H9 (cell line): ENCODE results near the gene RBBP7. TPM values are rescaled to one million over a fixed set of nuclear protein-coding genes. Genes with fewer than 3 reads are reported as not detected.

Source experiments
- DNase-seq: peaks from one replicate; pipeline ENCODE4 v3.0.0-alpha.2; 2017
- H2AFZ ChIP-seq: one replicate; pipeline ENCODE4 v1.6.1; 2013; ENCODE audit warnings: mild to moderate bottlenecking, low read length, control low read depth, moderate library complexity
- H2AK5ac ChIP-seq: 2 replicates; pipeline ENCODE4 v1.6.1; 2013; ENCODE audit warnings: low read length, control low read depth, mixed read lengths; ENCODE audit not compliant: insufficient read length
- H2BK120ac ChIP-seq: one replicate; pipeline ENCODE4 v1.6.1; 2013; ENCODE audit warnings: low read depth, mild to moderate bottlenecking, low read length, control low read depth, inconsistent platforms; ENCODE audit not compliant: poor library complexity, severe bottlenecking
- H2BK12ac ChIP-seq: 2 replicates; pipeline ENCODE4 v1.6.1; 2013; ENCODE audit warnings: low read length, control low read depth, mixed read lengths, low read depth; ENCODE audit not compliant: insufficient read length
- H2BK15ac ChIP-seq: 2 replicates; pipeline ENCODE4 v1.6.1; 2013; ENCODE audit warnings: low read depth, low read length, control low read depth
- H2BK20ac ChIP-seq: one replicate; pipeline ENCODE4 v1.6.1; 2013; ENCODE audit warnings: low read depth, mild to moderate bottlenecking, low read length, control low read depth, inconsistent platforms; ENCODE audit not compliant: poor library complexity, severe bottlenecking
- H2BK5ac ChIP-seq: 2 replicates; pipeline ENCODE4 v1.6.1; 2013; ENCODE audit warnings: low read length, control low read depth, mixed read lengths; ENCODE audit not compliant: insufficient read length
- H3K14ac ChIP-seq: 2 replicates; pipeline ENCODE4 v1.6.1; 2013; ENCODE audit warnings: low read length, control low read depth; ENCODE audit not compliant: insufficient read depth
- H3K18ac ChIP-seq: 2 replicates; pipeline ENCODE4 v1.6.1; 2013; ENCODE audit warnings: low read depth, mild to moderate bottlenecking, mixed read lengths, low read length, control low read depth; ENCODE audit not compliant: insufficient read length
- H3K23ac ChIP-seq: 2 replicates; pipeline ENCODE4 v1.6.1; 2013; ENCODE audit warnings: low read length, control low read depth, mixed read lengths, low read depth; ENCODE audit not compliant: insufficient read length
- H3K23me2 ChIP-seq: 2 replicates; pipeline ENCODE4 v1.6.1; 2013; ENCODE audit warnings: low read depth, mild to moderate bottlenecking, mixed read lengths, low read length, control low read depth; ENCODE audit not compliant: insufficient read length, poor library complexity, severe bottlenecking
- H3K27ac ChIP-seq: 2 replicates; pipeline ENCODE4 v1.5.1; 2013; ENCODE audit warnings: low read length, control low read depth, mixed read lengths, low read depth; ENCODE audit not compliant: insufficient read length
- H3K27me3 ChIP-seq: 2 replicates; pipeline ENCODE4 v1.6.1; 2013; ENCODE audit warnings: low read length, control low read depth, inconsistent platforms; ENCODE audit not compliant: insufficient read depth
- H3K4ac ChIP-seq: 2 replicates; pipeline ENCODE4 v1.6.1; 2013; ENCODE audit warnings: low read depth, mild to moderate bottlenecking, control low read depth, inconsistent platforms, low read length, moderate library complexity
- H3K4me1 ChIP-seq: 2 replicates; pipeline ENCODE4 v1.6.1; 2013; ENCODE audit warnings: low read length, control low read depth, inconsistent platforms; ENCODE audit not compliant: insufficient read depth
- H3K4me2 ChIP-seq: 2 replicates; pipeline ENCODE4 v1.6.1; 2013; ENCODE audit warnings: low read length, control low read depth, mixed read lengths; ENCODE audit not compliant: insufficient read length, insufficient read depth
- H3K56ac ChIP-seq: 2 replicates; pipeline ENCODE4 v1.6.1; 2013; ENCODE audit warnings: low read depth, mild to moderate bottlenecking, mixed read lengths, low read length, control low read depth; ENCODE audit not compliant: insufficient read length
- H3K79me1 ChIP-seq: 2 replicates; pipeline ENCODE4 v1.6.1; 2013; ENCODE audit warnings: low read depth, mild to moderate bottlenecking, moderate library complexity, low read length, control low read depth, inconsistent platforms; ENCODE audit not compliant: insufficient read depth, poor library complexity, severe bottlenecking
- H3K79me2 ChIP-seq: 2 replicates; pipeline ENCODE4 v1.6.1; 2013; ENCODE audit warnings: low read length, control low read depth, inconsistent platforms; ENCODE audit not compliant: insufficient read depth
- H3K9ac ChIP-seq: 2 replicates; pipeline ENCODE4 v1.6.1; 2013; ENCODE audit warnings: low read length, control low read depth, mixed read lengths; ENCODE audit not compliant: insufficient read length; ENCODE audit errors: extremely low read depth
- H3K9me3 ChIP-seq: one replicate; pipeline ENCODE4 v1.6.1; 2013; ENCODE audit warnings: low read depth, low read length, inconsistent platforms; ENCODE audit not compliant: control insufficient read depth
- H3T11ph ChIP-seq: one replicate; pipeline ENCODE4 v1.6.1; 2013; ENCODE audit warnings: mild to moderate bottlenecking, low read length, control low read depth, inconsistent platforms
- H4K20me1 ChIP-seq: one replicate; pipeline ENCODE4 v1.6.1; 2013; ENCODE audit not compliant: control insufficient read depth, insufficient read length, insufficient read depth
- H4K5ac ChIP-seq: 2 replicates; pipeline ENCODE4 v1.6.1; 2013; ENCODE audit warnings: low read depth, mild to moderate bottlenecking, mixed read lengths, low read length, control low read depth; ENCODE audit not compliant: insufficient read length
- H4K8ac ChIP-seq: replicated peaks from 2 replicates; pipeline ENCODE4 v1.6.1; 2013; ENCODE audit warnings: low read length, control low read depth, mixed read lengths, low read depth; ENCODE audit not compliant: insufficient read length
- H4K91ac ChIP-seq: 2 replicates; pipeline ENCODE4 v1.6.1; 2013; ENCODE audit warnings: low read depth, mild to moderate bottlenecking, moderate library complexity, mixed read lengths, low read length, control low read depth; ENCODE audit not compliant: insufficient read length
- H3K27ac Mint-ChIP-seq, 3 experiments: 2 replicates in 2 of 3; 3 replicates in 1 of 3; pipeline ENCODE4 v1.8.0; 2020 to 2021; ENCODE audit warnings: mixed read lengths in 3 of 3, mild to moderate bottlenecking in 1 of 3, moderate library complexity in 1 of 3
- H3K27me3 Mint-ChIP-seq: 2 replicates; pipeline ENCODE4 v1.8.0; 2021; ENCODE audit warnings: low read depth, mild to moderate bottlenecking, moderate library complexity, mixed read lengths
- H3K36me3 Mint-ChIP-seq, 3 experiments: 2 replicates in 2 of 3; 3 replicates in 1 of 3; pipeline ENCODE4 v1.8.0; 2020 to 2021; ENCODE audit warnings: low read depth in 3 of 3, mixed read lengths in 3 of 3; ENCODE audit not compliant: insufficient read depth in 1 of 3
- H3K4me1 Mint-ChIP-seq, 2 experiments: 2 replicates each; pipeline ENCODE4 v1.8.0; 2020; ENCODE audit warnings: mixed read lengths in 2 of 2
- H3K4me3 Mint-ChIP-seq, 2 experiments: 2 replicates in 1 of 2; 3 replicates in 1 of 2; pipeline ENCODE4 v1.8.0; 2020 to 2021; ENCODE audit warnings: mild to moderate bottlenecking in 2 of 2, mixed read lengths in 2 of 2, moderate library complexity in 1 of 2
- H3K9me3 Mint-ChIP-seq, 2 experiments: 2 replicates in 1 of 2; 3 replicates in 1 of 2; pipeline ENCODE4 v1.8.0; 2020; ENCODE audit warnings: mild to moderate bottlenecking in 2 of 2, mixed read lengths in 2 of 2, moderate library complexity in 1 of 2
- CTCF ChIP-seq: fragments of 200-600 bp; sonication (generic); conservative IDR thresholded peaks from 3 replicates; pipeline ENCODE4 v1.8.0; 2021; ENCODE audit warnings: antibody characterized with exemption, mild to moderate bottlenecking
- WGBS: extraction: QIAGEN DNeasy Blood & Tissue Kit; methylation state at CpG from one replicate; pipeline ENCODE4 v1.1.7; 2013; ENCODE audit warnings: missing lambda C conversion rate, low lambda C conversion rate, mixed read lengths; ENCODE audit not compliant: insufficient read length; ENCODE audit errors: extremely low coverage; 5-methylcytosine and 5-hydroxymethylcytosine counted together
- total RNA-seq: library from RNA; stranded (reverse); gene quantifications from 2 replicates; pipeline ENCODE4 v1.2.1, GENCODE V29; 2021

The RBBP7 gene
- total RNA-seq, 1 experiment from 2014 or later: 249 TPM

GRCh38 chrX:16827225-16827624 lies 42.9 kb downstream of the RBBP7 start:
- Mint-ChIP-seq H3K4me3 (no peak overlapping the region), H3K4me1 (peaks cover 14 to 17% of the 10 kb centered on the region in 2 experiments), H3K36me3 (peaks cover 29 to 73% (median 64%) of the 10 kb centered on the region in 3 experiments; a peak in 6 of 7 replicates), H3K27ac (peak overlapping the region in 2 of 3 experiments; percentile 72 to 91; a peak in 4 of 7 replicates), H3K9me3 (no peaks in the 10 kb centered on the region), H3K27me3 (no peaks in the 10 kb centered on the region)
- Histone ChIP-seq H3K4me1 (peaks cover 3% of the 10 kb centered on the region; the same call in 1 of the 2 replicates), H2BK5ac (no peak overlapping the region), H3K23ac (no peak overlapping the region), H3K9me3 (no peaks in the 10 kb centered on the region), H2BK12ac (peak overlapping the region; percentile 59), H3K4ac (no peak overlapping the region), H2BK120ac (no peak overlapping the region), H2BK15ac (no peak overlapping the region), H2BK20ac (no peak overlapping the region), H3K9ac (no peak overlapping the region), H3K18ac (no peak overlapping the region), H3K79me1 (peaks cover 3% of the 10 kb centered on the region), H2AFZ (no peak overlapping the region), H3K27ac (no peak overlapping the region), H4K91ac (no peak overlapping the region), H3K27me3 (no peaks in the 10 kb centered on the region), H4K5ac (no peak overlapping the region), H4K8ac (no peak overlapping the region), H4K20me1 (no peaks in the 10 kb centered on the region), H2AK5ac (no peak overlapping the region), H3K79me2 (no peaks in the 10 kb centered on the region), H3K23me2 (peaks cover 2% of the 10 kb centered on the region), H3K56ac (no peak overlapping the region), H3T11ph (no peak overlapping the region), H3K14ac (no peak overlapping the region), H3K4me2 (no peak overlapping the region)
- no CpG with 5 or more reads among the region's 2 CpGs for WGBS
- TF ChIP-seq CTCF: no peak
- DNase-seq: no peak
